K562 (cell line): ENCODE data around the gene MAU2. TPM values are rescaled to one million over a fixed set of nuclear protein-coding genes. Genes with fewer than 3 reads are reported as not detected.

Experiments
- BHLHE40 ChIP-seq: IDR thresholded peaks from 2 replicates; pipeline ENCODE4 v1.6.1; 2011; ENCODE audit warnings: low read length, improper control_type of control experiment
- CREB1 ChIP-seq, 2 experiments: sonication (generic) in 1 of 2; formaldehyde crosslinking in 1 of 2; IDR thresholded peaks; 2 replicates each; pipeline versions ENCODE4 v1.6.1 to v1.8.0; 2012 to 2022; ENCODE audit warnings: inconsistent platforms in 1 of 2, mild to moderate bottlenecking in 1 of 2, missing genetic modification reagents in 1 of 2, moderate library complexity in 1 of 2
- CREM ChIP-seq: IDR thresholded peaks from 2 replicates; pipeline ENCODE4 v1.6.1; 2014; ENCODE audit warnings: antibody characterized with exemption, low read depth
- ETV6 ChIP-seq, 3 experiments: fragments of 150-350 bp in 1 of 3; sonication (generic) in 1 of 3; formaldehyde crosslinking in 1 of 3; IDR thresholded peaks; 2 replicates each; pipeline versions ENCODE4 v1.6.1 to v1.8.0; 2014 to 2022; ENCODE audit warnings: borderline replicate concordance in 2 of 3, low read depth in 2 of 3, antibody characterized with exemption in 1 of 3, low read length in 1 of 3, mild to moderate bottlenecking in 1 of 3, missing genetic modification reagents in 1 of 3
- HDAC1 ChIP-seq, 2 experiments: fragments of 450-650 bp; IDR thresholded peaks; 2 replicates each; pipeline ENCODE4 v1.6.1; 2016 to 2017; ENCODE audit warnings: inconsistent platforms in 1 of 2, mild to moderate bottlenecking in 1 of 2, moderate library complexity in 1 of 2
- HEY1 ChIP-seq: fragments of 250-450 bp; sonication (Bioruptor Pico); IDR thresholded peaks from 2 replicates; pipeline ENCODE4 v1.5.0; 2020; ENCODE audit warnings: mild to moderate bottlenecking, moderate library complexity, borderline replicate concordance
- HMG20B ChIP-seq: fragments of 250-450 bp; sonication (Bioruptor Pico); IDR thresholded peaks from 2 replicates; pipeline ENCODE4 v1.5.0; 2021; ENCODE audit warnings: mild to moderate bottlenecking
- KAT2B ChIP-seq: IDR thresholded peaks from one replicate; pipeline ENCODE4 v1.6.1; 2012; ENCODE audit warnings: low read depth, mild to moderate bottlenecking, control low read depth, inconsistent platforms, low read length, moderate library complexity
- KLF16 ChIP-seq: IDR thresholded peaks from 2 replicates; pipeline ENCODE4 v1.6.1; 2016; ENCODE audit warnings: antibody characterized with exemption
- L3MBTL2 ChIP-seq: fragments of 450-650 bp; IDR thresholded peaks from 2 replicates; pipeline ENCODE4 v1.6.1; 2016; ENCODE audit warnings: mild to moderate bottlenecking, moderate library complexity
- MYNN ChIP-seq, 2 experiments: sonication (generic); formaldehyde crosslinking in 1 of 2; IDR thresholded peaks; 2 replicates each; pipeline versions ENCODE4 v1.5.0 to v1.6.1; 2016 to 2020; ENCODE audit warnings: antibody characterized with exemption in 1 of 2, missing genetic modification reagents in 1 of 2
- POLR2AphosphoS5 ChIP-seq: IDR thresholded peaks from 2 replicates; pipeline ENCODE4 v1.6.1; 2011; ENCODE audit warnings: mild to moderate bottlenecking, low read depth, low read length, moderate library complexity; ENCODE audit not compliant: control insufficient read depth, insufficient read depth
- RB1 ChIP-seq: fragments of 450-650 bp; IDR thresholded peaks from 2 replicates; pipeline ENCODE4 v1.6.1; 2017; ENCODE audit warnings: low read depth, mild to moderate bottlenecking
- RBBP5 ChIP-seq: fragments of 200-600 bp; sonication (generic); IDR thresholded peaks from 2 replicates; pipeline ENCODE4 v1.6.1; 2012; ENCODE audit warnings: borderline replicate concordance, mild to moderate bottlenecking, low read length, control low read depth, inconsistent platforms; ENCODE audit not compliant: insufficient read depth, poor library complexity, severe bottlenecking
- RBFOX2 ChIP-seq: fragments of 200-400 bp; formaldehyde crosslinking; IDR thresholded peaks from 2 replicates; pipeline ENCODE4 v1.6.1; 2017; ENCODE audit warnings: low read depth, mild to moderate bottlenecking, low read length, moderate library complexity
- RUNX1 ChIP-seq: sonication (generic); IDR thresholded peaks from 2 replicates; pipeline ENCODE4 v1.6.1; 2016; ENCODE audit warnings: antibody characterized with exemption, low read depth
- SMC3 ChIP-seq: conservative IDR thresholded peaks from 2 replicates; pipeline ENCODE4 v1.6.1; 2011; ENCODE audit warnings: low read depth, low read length, improper control_type of control experiment; ENCODE audit not compliant: insufficient read depth
- YBX1 ChIP-seq: fragments of 450-650 bp; IDR thresholded peaks from 2 replicates; pipeline ENCODE4 v1.7.1; 2016; ENCODE audit warnings: mild to moderate bottlenecking
- ZBTB17 ChIP-seq: fragments of 450-650 bp; formaldehyde crosslinking; IDR thresholded peaks from 2 replicates; pipeline ENCODE4 v1.4.0; 2020; ENCODE audit warnings: mild to moderate bottlenecking
- ZBTB2 ChIP-seq: fragments of 450-650 bp; IDR thresholded peaks from 2 replicates; pipeline ENCODE4 v1.6.1; 2016; ENCODE audit warnings: antibody characterized with exemption
- ZFPM2 ChIP-seq: fragments of 250-450 bp; sonication (Bioruptor Pico); IDR thresholded peaks from 2 replicates; pipeline ENCODE4 v1.5.1; 2022; ENCODE audit warnings: mild to moderate bottlenecking
- ZFX ChIP-seq: sonication (generic); formaldehyde crosslinking; IDR thresholded peaks from 2 replicates; pipeline ENCODE4 v1.8.0; 2022; ENCODE audit warnings: mild to moderate bottlenecking, missing genetic modification reagents, moderate library complexity
- ZNF184 ChIP-seq: sonication (generic); formaldehyde crosslinking; IDR thresholded peaks from 2 replicates; pipeline ENCODE4 v1.5.0; 2020; ENCODE audit warnings: missing genetic modification reagents
- ZNF217 ChIP-seq: sonication (generic); formaldehyde crosslinking; IDR thresholded peaks from 2 replicates; pipeline ENCODE4 v1.8.0; 2022; ENCODE audit warnings: mild to moderate bottlenecking, missing genetic modification reagents
- ZNF232 ChIP-seq: sonication (generic); formaldehyde crosslinking; IDR thresholded peaks from 2 replicates; pipeline ENCODE4 v1.8.0; 2022; ENCODE audit warnings: mild to moderate bottlenecking, missing genetic modification reagents
- polyA plus RNA-seq, 8 experiments: library from polyadenylated mRNA; depleted of rRNA in 4 of 8; stranded (reverse) in 5 of 8; unstranded in 3 of 8; fragments of >200 nt; fragmentation: Nextera tagmentation in 2 of 8; fragmentation: Illumina TruSeq in 1 of 8; extraction: Ambion mirVana in 2 of 8; extraction: Trizol in 1 of 8; gene quantifications; 2 replicates each; pipeline versions ENCODE4 v1.2.1 to v1.2.3, GENCODE V29; 2011 to 2014; ENCODE audit warnings: inconsistent platforms in 1 of 8, missing spikeins in 1 of 8
- total RNA-seq, 7 experiments: library from RNA; depleted of rRNA in 6 of 7; stranded (reverse); fragments of >200 nt in 6 of 7; fragmentation: Illumina TruSeq in 2 of 7; extraction: Trizol in 2 of 7; gene quantifications; 2 replicates each; pipeline versions ENCODE4 v1.2.1 to v1.2.3, GENCODE V29; 2011 to 2021; ENCODE audit warnings: low replicate concordance in 1 of 7
- TF ChIP-seq, protein P1 (sequence below): sonication (generic); formaldehyde crosslinking; IDR thresholded peaks from 2 replicates; pipeline ENCODE4 v1.8.1; 2023; ENCODE audit warnings: mild to moderate bottlenecking, missing genetic modification reagents, moderate library complexity

MAU2 gene
- total and polyA plus RNA-seq, 9 of the 15 experiments (the other 6 are each of a cell fraction or from before 2014, with no cell fraction given): 1.2 to 48.1 (median 19.4) TPM

GRCh38 chr19:19404879-19405860, 84.5 kb downstream of the MAU2 start, which contains the start of gene GATAD2A (continued):
- peak in 1 of 2 experiments; percentile 99; a peak in 2 of 4 replicates for TF ChIP-seq HDAC1 (IDR thresholded peaks at IDR 0.05)
- TF ChIP-seq HMG20B (CRISPR knock-in tag): no peak
- TF ChIP-seq RUNX1: 0 out of 2 replicates have a peak, but pooled peaks have one; percentile 47
- TF ChIP-seq KAT2B: no peak
- TF ChIP-seq HEY1 (CRISPR knock-in tag): no peak
- TF ChIP-seq RB1: peak; percentile 95
- peak; percentile 75 for TF ChIP-seq ZFX (CRISPR knock-in tag)
- TF ChIP-seq ZNF217 (CRISPR knock-in tag): no peak
- TF ChIP-seq SMC3: 0 out of 2 replicates have a peak, but pooled peaks have one; percentile 26
- TF ChIP-seq L3MBTL2: peak; percentile 98
- TF ChIP-seq, protein P1, sequence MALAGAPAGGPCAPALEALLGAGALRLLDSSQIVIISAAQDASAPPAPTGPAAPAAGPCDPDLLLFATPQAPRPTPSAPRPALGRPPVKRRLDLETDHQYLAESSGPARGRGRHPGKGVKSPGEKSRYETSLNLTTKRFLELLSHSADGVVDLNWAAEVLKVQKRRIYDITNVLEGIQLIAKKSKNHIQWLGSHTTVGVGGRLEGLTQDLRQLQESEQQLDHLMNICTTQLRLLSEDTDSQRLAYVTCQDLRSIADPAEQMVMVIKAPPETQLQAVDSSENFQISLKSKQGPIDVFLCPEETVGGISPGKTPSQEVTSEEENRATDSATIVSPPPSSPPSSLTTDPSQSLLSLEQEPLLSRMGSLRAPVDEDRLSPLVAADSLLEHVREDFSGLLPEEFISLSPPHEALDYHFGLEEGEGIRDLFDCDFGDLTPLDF (CRISPR knock-in tag): peak; percentile 92
- TF ChIP-seq ZNF232 (CRISPR knock-in tag): peak; percentile 54; the same call in 1 of the 2 replicates
- TF ChIP-seq KLF16: no peak
- TF ChIP-seq ZNF184 (CRISPR knock-in tag): no peak
- TF ChIP-seq ZFPM2 (CRISPR knock-in tag): no peak
- TF ChIP-seq RBFOX2: peak; percentile 84
- peak; percentile 93 for TF ChIP-seq CREB1 (IDR thresholded peaks at IDR 0.05)
- peak; percentile 95 for TF ChIP-seq CREB1 (CRISPR knock-in tag; IDR thresholded peaks at IDR 0.05)
- TF ChIP-seq CREM: peak; percentile 95
- peak in 1 of 2 experiments; percentile 43; a peak in 1 of 4 replicates for TF ChIP-seq ETV6 (IDR thresholded peaks at IDR 0.05; ENCODE audit: borderline replicate concordance in 1 of 2, low read depth in 2 of 2, low read length in 1 of 2)
- peak; percentile 76; the same call in 1 of the 2 replicates for TF ChIP-seq ETV6 (CRISPR knock-in tag; IDR thresholded peaks at IDR 0.05; ENCODE audit: borderline replicate concordance)
- TF ChIP-seq ZBTB2: peak; percentile 93
- TF ChIP-seq RBBP5: peak; percentile 79
- no peak for TF ChIP-seq YBX1
- peak; percentile 66; the same call in 1 of the 2 replicates for TF ChIP-seq BHLHE40
- peak; percentile 42; the same call in 1 of the 2 replicates for TF ChIP-seq ZBTB17 (CRISPR knock-in tag)
- TF ChIP-seq MYNN (IDR thresholded peaks at IDR 0.05): peak; percentile 86; the same call in 1 of the 2 replicates
- no peak for TF ChIP-seq MYNN (CRISPR knock-in tag; IDR thresholded peaks at IDR 0.05)
- TF ChIP-seq POLR2AphosphoS5: 0 out of 2 replicates have a peak, but pooled peaks have one; percentile 28
